Mesendoderm (in vitro differentiated cells): Measurements from ENCODE around the gene CADPS.
A peak's percentile ranks its signal among the peaks of the same experiment; 100 is the strongest.

Experiments
- DNase-seq: peaks from one replicate; pipeline ENCODE4 v3.0.0; 2013
- H2AK5ac ChIP-seq: 2 replicates; pipeline ENCODE4 v1.6.1; 2013; ENCODE audit warnings: low read length, inconsistent platforms
- H2BK120ac ChIP-seq: 2 replicates; pipeline ENCODE4 v1.6.1; 2013; ENCODE audit warnings: low read depth, mild to moderate bottlenecking, low read length, moderate library complexity, mixed read lengths
- H2BK15ac ChIP-seq: replicated peaks from 2 replicates; pipeline ENCODE4 v1.6.1; 2013; ENCODE audit warnings: low read depth, mild to moderate bottlenecking, moderate library complexity
- H2BK5ac ChIP-seq: 2 replicates; pipeline ENCODE4 v1.6.1; 2013; ENCODE audit warnings: low read length, inconsistent platforms
- H3K18ac ChIP-seq: 2 replicates; pipeline ENCODE4 v1.6.1; 2013; ENCODE audit warnings: mild to moderate bottlenecking, low read length, mixed read lengths
- H3K23ac ChIP-seq: one replicate; pipeline ENCODE4 v1.6.1; 2013; ENCODE audit warnings: low read length
- H3K27ac ChIP-seq: 2 replicates; pipeline ENCODE4 v1.5.1; 2013; ENCODE audit warnings: low read depth, mild to moderate bottlenecking, inconsistent platforms, low read length, moderate library complexity
- H3K27me3 ChIP-seq: 2 replicates; pipeline ENCODE4 v1.6.1; 2013; ENCODE audit warnings: low read length, control low read depth, mild to moderate bottlenecking, inconsistent platforms; ENCODE audit not compliant: insufficient read depth, poor library complexity
- H3K36me3 ChIP-seq: 2 replicates; pipeline ENCODE4 v1.6.1; 2013; ENCODE audit warnings: low read length, inconsistent platforms; ENCODE audit not compliant: control insufficient read depth, insufficient read depth
- H3K4ac ChIP-seq: one replicate; pipeline ENCODE4 v1.6.1; 2013; ENCODE audit warnings: low read depth, mild to moderate bottlenecking, low read length, moderate library complexity
- H3K4me1 ChIP-seq: 2 replicates; pipeline ENCODE4 v1.6.1; 2013; ENCODE audit warnings: low read depth, low read length, inconsistent platforms; ENCODE audit not compliant: control insufficient read depth
- H3K4me2 ChIP-seq: 2 replicates; pipeline ENCODE4 v1.6.1; 2013; ENCODE audit warnings: low read length
- H3K4me3 ChIP-seq: 2 replicates; pipeline ENCODE4 v1.5.1; 2013; ENCODE audit warnings: mild to moderate bottlenecking, low read length
- H3K56ac ChIP-seq: one replicate; pipeline ENCODE4 v1.6.1; 2013; ENCODE audit warnings: low read length
- H3K79me1 ChIP-seq: 2 replicates; pipeline ENCODE4 v1.6.1; 2013; ENCODE audit warnings: low read length, inconsistent platforms
- H3K79me2 ChIP-seq: 2 replicates; pipeline ENCODE4 v1.6.1; 2013; ENCODE audit warnings: mild to moderate bottlenecking, low read length; ENCODE audit not compliant: control insufficient read depth, insufficient read depth
- H3K9ac ChIP-seq: 2 replicates; pipeline ENCODE4 v1.6.1; 2013; ENCODE audit warnings: low read length, inconsistent platforms
- H4K5ac ChIP-seq: one replicate; pipeline ENCODE4 v1.6.1; 2013; ENCODE audit warnings: low read length
- H4K8ac ChIP-seq: one replicate; pipeline ENCODE4 v1.6.1; 2013; ENCODE audit warnings: low read depth, mild to moderate bottlenecking, control low read depth, low read length, moderate library complexity
- WGBS: extraction: QIAGEN DNeasy Blood & Tissue Kit; methylation state at CpG from one replicate; pipeline ENCODE4 v1.1.7; 2013; ENCODE audit warnings: low lambda C conversion rate, missing lambda C conversion rate; ENCODE audit not compliant: insufficient coverage; ENCODE audit errors: extremely low coverage; 5-methylcytosine and 5-hydroxymethylcytosine counted together

Gene CADPS

GRCh38 chr3:62376906-62377877, 498.0 kb downstream of the CADPS start:
- Histone ChIP-seq H4K5ac (no peak overlapping the region), H3K56ac (peak overlapping the region; percentile 69), H3K4ac (no peak overlapping the region), H2BK120ac (no peak overlapping the region), H3K79me2 (no peaks in the 10 kb centered on the region), H3K79me1 (no peaks in the 10 kb centered on the region), H3K18ac (no peak overlapping the region), H2BK15ac (no peak overlapping the region), H2AK5ac (no peak overlapping the region), H3K9ac (peak overlapping the region; percentile 10), H3K4me2 (no peak overlapping the region), H3K36me3 (no peaks in the 10 kb centered on the region), H4K8ac (no peak overlapping the region), H3K4me1 (no peaks in the 10 kb centered on the region), H3K23ac (peak overlapping the region; percentile 99), H2BK5ac (no peak overlapping the region), H3K4me3 (no peak overlapping the region), H3K27me3 (peaks cover 96% of the 10 kb centered on the region), H3K27ac (no peak overlapping the region)
- DNase-seq: peak; percentile 60
- WGBS: no CpG with 5 or more reads among the region's 65 CpGs

- H2BK5ac ChIP-seq: no peak overlapping the region
- no peak overlapping the region for H3K4ac ChIP-seq
- no CpG with 5 or more reads among the region's 3 CpGs for WGBS
- no peaks in the 10 kb centered on the region for H3K79me2 ChIP-seq
- H3K27ac ChIP-seq: no peak overlapping the region
- H3K79me1 ChIP-seq: no peaks in the 10 kb centered on the region
- H3K18ac ChIP-seq: no peak overlapping the region
- H3K23ac ChIP-seq: no peak overlapping the region
- H3K27me3 ChIP-seq: peaks cover 97% of the 10 kb centered on the region
- no peaks in the 10 kb centered on the region for H3K4me1 ChIP-seq
- H3K4me3 ChIP-seq: no peak overlapping the region
- H3K56ac ChIP-seq: no peak overlapping the region
- H4K5ac ChIP-seq: no peak overlapping the region
- H3K4me2 ChIP-seq: no peak overlapping the region
- no peak overlapping the region for H3K9ac ChIP-seq
- no peak overlapping the region for H2BK120ac ChIP-seq
- H2AK5ac ChIP-seq: no peak overlapping the region
- no peak overlapping the region for H2BK15ac ChIP-seq
- H4K8ac ChIP-seq: no peak overlapping the region
- no peaks in the 10 kb centered on the region for H3K36me3 ChIP-seq
- no peak for DNase-seq
Measured at GRCh38 chr3:62376454-62376720, 498.8 kb downstream of the CADPS start.

- Histone ChIP-seq H2BK120ac (no peak overlapping the region), H3K79me2 (no peaks in the 10 kb centered on the region), H3K4ac (no peak overlapping the region), H3K27me3 (peaks cover 97% of the 10 kb centered on the region), H3K4me3 (no peak overlapping the region), H2AK5ac (no peak overlapping the region), H3K23ac (no peak overlapping the region), H3K9ac (no peak overlapping the region), H3K4me1 (no peaks in the 10 kb centered on the region), H3K56ac (no peak overlapping the region), H2BK5ac (no peak overlapping the region), H3K79me1 (no peaks in the 10 kb centered on the region), H3K27ac (no peak overlapping the region), H3K4me2 (no peak overlapping the region), H4K5ac (no peak overlapping the region), H4K8ac (no peak overlapping the region), H3K36me3 (no peaks in the 10 kb centered on the region), H2BK15ac (no peak overlapping the region), H3K18ac (no peak overlapping the region)
- WGBS: no CpG with 5 or more reads among the region's 14 CpGs
- DNase-seq: no peak
Measured at GRCh38 chr3:62375655-62376453, 499.4 kb downstream of the CADPS start.

GRCh38 chr3:62374341-62375218, 500.6 kb downstream of the CADPS start:
- no peak overlapping the region for H3K4me2 ChIP-seq
- H2BK5ac ChIP-seq: no peak overlapping the region
- H3K18ac ChIP-seq: no peak overlapping the region
- H3K23ac ChIP-seq: no peak overlapping the region
- no peaks in the 10 kb centered on the region for H3K79me1 ChIP-seq
- H3K4me3 ChIP-seq: no peak overlapping the region
- H4K8ac ChIP-seq: no peak overlapping the region
- H2AK5ac ChIP-seq: no peak overlapping the region
- H3K4ac ChIP-seq: no peak overlapping the region
- H3K79me2 ChIP-seq: no peaks in the 10 kb centered on the region
- H2BK15ac ChIP-seq: no peak overlapping the region
- peak; percentile 21 for DNase-seq
- WGBS: no CpG with 5 or more reads among the region's 30 CpGs
- H3K56ac ChIP-seq: no peak overlapping the region
- H3K4me1 ChIP-seq: no peaks in the 10 kb centered on the region
- no peak overlapping the region for H3K27ac ChIP-seq
- H3K36me3 ChIP-seq: no peaks in the 10 kb centered on the region
- no peak overlapping the region for H2BK120ac ChIP-seq
- no peak overlapping the region for H3K9ac ChIP-seq
- peaks cover 98% of the 10 kb centered on the region for H3K27me3 ChIP-seq
- no peak overlapping the region for H4K5ac ChIP-seq

GRCh38 chr3:62373714-62374333, 501.4 kb downstream of the CADPS start:
- no peak overlapping the region for H3K27ac ChIP-seq
- no peaks in the 10 kb centered on the region for H3K79me2 ChIP-seq
- no peak overlapping the region for H3K56ac ChIP-seq
- H4K5ac ChIP-seq: no peak overlapping the region
- no peak overlapping the region for H3K9ac ChIP-seq
- H2BK15ac ChIP-seq: no peak overlapping the region
- no peak overlapping the region for H3K4me2 ChIP-seq
- H3K4me1 ChIP-seq: no peaks in the 10 kb centered on the region
- H2BK5ac ChIP-seq: no peak overlapping the region
- H3K4me3 ChIP-seq: no peak overlapping the region
- no peaks in the 10 kb centered on the region for H3K36me3 ChIP-seq
- H3K23ac ChIP-seq: no peak overlapping the region
- no peak overlapping the region for H3K18ac ChIP-seq
- DNase-seq: no peak
- WGBS: no CpG with 5 or more reads among the region's 47 CpGs
- no peak overlapping the region for H2AK5ac ChIP-seq
- H4K8ac ChIP-seq: no peak overlapping the region
- no peak overlapping the region for H2BK120ac ChIP-seq
- no peak overlapping the region for H3K4ac ChIP-seq
- no peaks in the 10 kb centered on the region for H3K79me1 ChIP-seq
- H3K27me3 ChIP-seq: peaks cover 96% of the 10 kb centered on the region
